GM12873 (cell line): ENCODE results near the gene CLUH.

Experiments used
- TF ChIP-seq, protein P1 (sequence below): IDR thresholded peaks from 2 replicates; pipeline ENCODE4 v1.5.1; 2012; ENCODE audit warnings: low read depth, mild to moderate bottlenecking, moderate library complexity, low read length, control low read depth; ENCODE audit not compliant: insufficient read depth; ENCODE audit errors: missing control alignments

The CLUH gene

DNA sequence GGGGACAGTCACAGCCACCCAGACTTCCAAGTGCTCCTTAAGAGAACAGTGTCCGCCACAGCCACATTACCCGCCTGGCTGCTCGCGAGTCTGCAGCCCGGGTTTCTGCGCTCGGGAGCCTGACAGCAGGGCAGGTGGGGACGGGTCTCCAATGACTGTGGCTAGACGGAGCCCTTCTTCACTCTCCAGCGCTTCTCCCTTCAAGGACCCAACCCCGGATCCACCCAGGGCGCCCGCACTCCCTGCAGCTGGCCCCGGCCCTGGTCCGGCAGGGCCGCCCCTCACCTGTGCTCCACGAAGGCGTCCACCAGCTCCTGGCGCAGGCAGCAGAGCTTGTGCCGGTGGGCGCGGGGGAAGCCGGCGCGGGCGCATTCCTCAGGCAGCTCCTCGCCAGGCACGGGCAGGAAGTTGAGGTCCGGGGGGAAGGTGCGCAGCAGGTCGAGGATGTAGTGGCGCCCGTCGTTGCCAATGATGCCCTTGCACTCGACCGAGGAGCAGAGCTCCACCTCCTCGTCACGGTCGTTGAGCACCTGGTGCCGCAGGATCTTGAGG lies 13.9 kb downstream of the CLUH start:
- TF ChIP-seq, protein P1, sequence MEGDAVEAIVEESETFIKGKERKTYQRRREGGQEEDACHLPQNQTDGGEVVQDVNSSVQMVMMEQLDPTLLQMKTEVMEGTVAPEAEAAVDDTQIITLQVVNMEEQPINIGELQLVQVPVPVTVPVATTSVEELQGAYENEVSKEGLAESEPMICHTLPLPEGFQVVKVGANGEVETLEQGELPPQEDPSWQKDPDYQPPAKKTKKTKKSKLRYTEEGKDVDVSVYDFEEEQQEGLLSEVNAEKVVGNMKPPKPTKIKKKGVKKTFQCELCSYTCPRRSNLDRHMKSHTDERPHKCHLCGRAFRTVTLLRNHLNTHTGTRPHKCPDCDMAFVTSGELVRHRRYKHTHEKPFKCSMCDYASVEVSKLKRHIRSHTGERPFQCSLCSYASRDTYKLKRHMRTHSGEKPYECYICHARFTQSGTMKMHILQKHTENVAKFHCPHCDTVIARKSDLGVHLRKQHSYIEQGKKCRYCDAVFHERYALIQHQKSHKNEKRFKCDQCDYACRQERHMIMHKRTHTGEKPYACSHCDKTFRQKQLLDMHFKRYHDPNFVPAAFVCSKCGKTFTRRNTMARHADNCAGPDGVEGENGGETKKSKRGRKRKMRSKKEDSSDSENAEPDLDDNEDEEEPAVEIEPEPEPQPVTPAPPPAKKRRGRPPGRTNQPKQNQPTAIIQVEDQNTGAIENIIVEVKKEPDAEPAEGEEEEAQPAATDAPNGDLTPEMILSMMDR, result no peak

DNA sequence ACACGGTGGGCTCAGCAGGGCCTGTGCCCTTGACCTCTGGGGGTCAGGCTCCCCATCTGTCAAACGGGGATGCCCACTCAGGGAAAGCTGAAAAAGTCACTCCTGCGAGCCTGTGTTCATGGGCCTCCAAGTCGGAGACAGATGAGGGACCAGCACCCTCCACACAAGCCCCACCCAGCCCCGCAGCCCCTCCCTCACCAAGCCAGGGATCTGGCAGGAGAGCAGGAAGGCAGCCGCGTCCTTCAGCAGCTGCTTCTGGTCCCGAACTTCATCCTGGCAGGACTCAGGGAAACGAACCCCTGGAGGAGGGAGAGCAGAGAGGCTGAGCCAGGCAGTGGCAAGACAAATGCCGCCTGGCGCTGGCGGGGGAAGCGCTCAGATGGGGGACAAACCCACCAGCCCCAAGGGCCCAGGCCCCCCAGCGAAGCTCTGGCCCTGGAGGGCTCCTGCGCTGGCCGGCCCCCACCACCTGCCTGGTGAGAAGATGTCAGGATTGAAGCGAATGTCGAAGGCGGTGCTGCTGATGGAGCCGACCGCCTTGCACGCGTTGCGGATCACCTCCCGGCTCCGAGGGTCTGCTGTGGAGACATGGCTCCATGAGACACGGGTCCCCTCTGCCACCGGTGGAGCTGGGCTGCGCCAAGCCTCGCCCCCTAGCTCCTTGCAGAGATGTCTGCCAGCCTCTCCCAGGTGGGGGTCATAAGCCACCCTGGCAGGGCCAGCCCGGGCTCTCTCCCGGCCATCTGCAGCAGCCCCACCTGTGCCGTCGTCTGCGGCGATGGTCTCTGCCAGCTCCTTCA lies 15.4 kb downstream of the CLUH start:
- TF ChIP-seq, protein P1, result no peak

DNA sequence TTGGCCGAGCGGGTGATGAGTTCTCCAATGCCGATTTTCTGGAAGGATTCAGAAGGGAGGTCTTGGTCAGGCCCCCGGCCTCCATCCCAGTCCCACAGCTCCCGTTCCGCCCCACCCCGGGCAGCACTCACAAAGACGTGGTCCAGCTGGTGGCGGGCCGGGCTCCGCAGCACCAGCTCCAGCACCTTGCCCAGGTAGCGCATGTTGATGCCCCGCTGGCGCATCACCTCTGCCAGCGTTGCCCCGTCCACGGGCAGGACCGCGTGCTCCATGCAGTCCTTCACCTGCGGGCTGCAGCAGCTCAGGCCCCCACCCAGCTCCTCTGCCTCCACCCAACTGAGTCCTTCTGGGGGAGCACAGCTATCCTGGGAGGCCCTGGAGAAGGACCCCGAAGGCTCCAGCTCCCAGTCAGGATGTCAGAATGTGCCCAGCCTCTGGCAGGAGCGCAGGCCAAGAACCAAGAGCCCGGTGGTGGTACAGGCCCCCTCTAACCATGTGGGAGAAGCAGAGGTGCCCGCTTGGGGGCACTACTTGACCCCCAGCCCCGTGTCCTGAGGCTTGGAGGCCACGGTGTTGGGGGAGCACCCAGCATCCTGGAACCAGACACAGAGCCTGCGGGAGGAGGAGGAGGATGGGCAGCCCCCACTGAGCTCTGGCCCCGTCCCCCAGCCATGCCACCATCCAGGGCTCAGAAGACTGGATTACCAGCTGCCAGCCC lies 16.2 kb downstream of the CLUH start:
- TF ChIP-seq, protein P1, result no peak

DNA sequence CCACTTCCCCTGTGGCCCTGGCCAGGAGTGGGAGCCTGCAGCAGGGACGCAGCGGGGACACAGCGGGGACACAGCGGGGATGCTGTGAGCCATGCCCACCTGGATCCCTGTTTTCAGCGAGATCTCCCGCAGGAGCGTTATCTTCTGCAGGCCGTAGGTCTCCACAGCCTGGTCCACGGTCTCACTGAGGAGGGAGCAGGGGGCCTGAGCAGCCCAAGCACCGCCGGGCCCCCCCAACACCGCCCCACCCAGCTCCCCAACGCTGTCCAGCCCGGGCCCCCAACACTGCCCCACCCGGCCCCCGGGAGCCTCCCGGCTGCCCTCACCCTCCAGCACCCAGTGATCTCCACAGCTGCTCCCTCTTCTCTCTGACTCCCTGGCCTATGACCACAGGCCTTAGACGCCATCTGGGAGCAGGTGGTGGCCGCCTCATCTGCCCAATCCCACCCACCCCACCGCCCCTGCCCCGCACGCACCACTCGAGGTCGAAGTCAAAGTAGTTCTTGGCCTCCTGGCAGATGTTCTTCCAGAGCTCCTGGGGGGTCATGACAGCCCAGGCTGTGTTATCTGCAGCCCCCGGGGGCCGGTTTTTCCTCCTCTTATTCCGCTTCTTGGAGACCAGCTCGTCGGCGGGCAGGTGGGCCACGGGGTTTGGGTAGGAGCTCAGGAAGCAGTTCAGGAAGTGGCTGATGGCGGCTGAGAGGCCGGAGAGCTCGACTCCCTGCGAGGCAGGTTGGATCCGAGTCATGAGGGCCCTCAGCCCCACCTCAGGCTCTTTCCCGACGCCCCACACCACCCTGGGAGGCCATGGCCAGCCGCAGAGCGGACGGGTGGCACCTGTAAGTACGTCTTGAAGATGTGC lies 17.0 kb downstream of the CLUH start:
- TF ChIP-seq, protein P1, result no peak

DNA sequence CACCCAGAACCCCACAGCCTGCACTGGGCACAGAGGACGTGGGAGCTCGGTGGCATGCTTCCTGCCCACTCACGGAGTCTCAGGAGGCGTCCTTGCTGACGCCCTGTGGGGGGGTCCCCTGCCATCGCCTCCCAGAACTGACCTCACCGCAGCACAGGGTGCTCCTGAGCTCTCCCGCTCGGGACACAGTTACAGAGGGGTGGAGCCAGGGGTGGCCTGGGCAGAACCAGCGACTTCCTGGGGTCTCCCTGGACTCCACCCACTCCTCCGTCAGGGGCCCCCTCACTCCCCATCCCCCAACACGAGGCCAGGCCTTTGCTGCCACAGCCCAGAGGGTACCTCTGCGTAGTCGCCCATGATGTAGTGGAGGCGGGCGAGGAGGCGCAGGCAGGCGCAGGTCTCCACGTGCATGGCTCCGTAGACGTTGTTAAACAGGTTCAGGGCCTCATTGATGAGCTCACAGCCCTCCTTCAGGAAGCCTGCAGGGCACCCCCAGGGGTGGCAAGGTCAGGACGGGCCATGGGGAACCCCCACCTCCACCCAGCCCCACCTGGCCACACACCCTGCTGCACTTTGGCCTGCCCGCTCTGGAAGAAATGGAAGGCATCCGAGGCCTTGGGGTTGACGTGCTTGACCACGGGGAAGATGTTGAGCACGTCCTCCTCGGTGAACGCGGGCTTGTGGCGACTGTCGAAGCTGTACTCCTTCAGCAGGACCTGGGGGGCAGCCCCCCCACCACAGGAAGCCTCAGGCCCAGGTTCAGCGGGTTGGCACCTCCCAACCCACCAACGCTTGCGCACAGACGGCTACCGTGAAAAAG lies 17.8 kb downstream of the CLUH start:
- TF ChIP-seq, protein P1, result no peak

DNA sequence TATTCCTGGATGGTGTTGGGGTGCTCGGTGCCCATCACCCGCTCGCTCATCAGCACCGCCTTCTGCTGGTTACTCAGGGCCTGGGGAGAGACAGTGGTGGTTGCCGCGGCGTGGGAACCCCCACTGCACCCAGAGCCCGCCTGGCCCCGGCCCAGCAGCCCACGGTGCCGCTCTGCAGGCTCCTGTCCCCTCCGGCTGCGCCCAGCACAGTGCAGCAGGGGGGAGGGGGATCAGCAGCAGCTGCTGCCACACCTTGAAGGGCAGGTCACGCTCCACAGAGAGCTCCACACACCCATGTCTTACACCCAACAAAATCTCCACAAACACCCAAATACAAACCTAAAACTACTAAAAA lies 18.8 kb downstream of the CLUH start:
- TF ChIP-seq, protein P1, result no peak
